Memory B cell (primary cell): ENCODE measurements around the gene POM121C.
"Not testable (repeated sequence)": the region's sequence is repeated elsewhere in the genome, so short reads cannot be mapped to it uniquely, and the experiment has no call there.

Experiments
- ATAC-seq: fragments of 150-1000 bp; cut with Tn5 transposase; 2 replicates; pipeline ENCODE4 v1.10.0; 2021; ENCODE audit warnings: low read depth, mild to moderate bottlenecking, moderate library complexity
- DNase-seq, 2 donors: peaks; one replicate each; pipeline ENCODE4 v3.0.0; 2022; ENCODE audit warnings: low spot score in 2 of 2
- H3K27ac Mint-ChIP-seq: one replicate; pipeline ENCODE4 v1.8.0; 2022; ENCODE audit warnings: mild to moderate bottlenecking, moderate library complexity, mixed read lengths
- H3K27me3 Mint-ChIP-seq: one replicate; pipeline ENCODE4 v1.8.0; 2022; ENCODE audit warnings: mixed read lengths
- H3K36me3 Mint-ChIP-seq: one replicate; pipeline ENCODE4 v1.8.0; 2022; ENCODE audit warnings: mild to moderate bottlenecking, mixed read lengths
- H3K4me1 Mint-ChIP-seq: one replicate; pipeline ENCODE4 v1.8.0; 2022; ENCODE audit warnings: mixed read lengths
- H3K4me3 Mint-ChIP-seq: one replicate; pipeline ENCODE4 v1.8.0; 2022; ENCODE audit warnings: mild to moderate bottlenecking, moderate library complexity, mixed read lengths
- H3K9me3 Mint-ChIP-seq: one replicate; pipeline ENCODE4 v1.8.0; 2022; ENCODE audit warnings: mixed read lengths

The POM121C gene

GRCh38 chr7:75416787-75417186 lies 69.3 kb downstream of the POM121C start:
- H3K27me3 Mint-ChIP-seq, H3K36me3 Mint-ChIP-seq, H3K9me3 Mint-ChIP-seq, H3K4me1 Mint-ChIP-seq, H3K4me3 Mint-ChIP-seq, DNase-seq, H3K27ac Mint-ChIP-seq, ATAC-seq: not testable (repeated sequence)

GRCh38 chr7:75415829-75416373 lies 70.2 kb downstream of the POM121C start:
- H3K36me3 Mint-ChIP-seq, DNase-seq, H3K9me3 Mint-ChIP-seq, H3K4me1 Mint-ChIP-seq, H3K27me3 Mint-ChIP-seq, ATAC-seq, H3K27ac Mint-ChIP-seq, H3K4me3 Mint-ChIP-seq: not testable (repeated sequence)

- not testable (repeated sequence) for H3K27me3 Mint-ChIP-seq, H3K9me3 Mint-ChIP-seq, DNase-seq, H3K36me3 Mint-ChIP-seq, H3K4me1 Mint-ChIP-seq, H3K27ac Mint-ChIP-seq, ATAC-seq, H3K4me3 Mint-ChIP-seq
Observed at GRCh38 chr7:75415428-75415817, 70.7 kb downstream of the POM121C start.

- H3K4me3 Mint-ChIP-seq, DNase-seq, H3K27ac Mint-ChIP-seq, H3K36me3 Mint-ChIP-seq, H3K9me3 Mint-ChIP-seq, H3K27me3 Mint-ChIP-seq, H3K4me1 Mint-ChIP-seq, ATAC-seq: not testable (repeated sequence)
Observed at GRCh38 chr7:75414708-75415427, 71.2 kb downstream of the POM121C start.

GRCh38 chr7:75414204-75414603 lies 71.9 kb downstream of the POM121C start:
- not testable (repeated sequence) for H3K9me3 Mint-ChIP-seq, H3K4me3 Mint-ChIP-seq, DNase-seq, ATAC-seq, H3K27me3 Mint-ChIP-seq, H3K4me1 Mint-ChIP-seq, H3K27ac Mint-ChIP-seq, H3K36me3 Mint-ChIP-seq

GRCh38 chr7:75410823-75411173 lies 75.3 kb downstream of the POM121C start:
- not testable (repeated sequence) for H3K27ac Mint-ChIP-seq, H3K9me3 Mint-ChIP-seq, H3K27me3 Mint-ChIP-seq, H3K36me3 Mint-ChIP-seq, DNase-seq, H3K4me1 Mint-ChIP-seq, H3K4me3 Mint-ChIP-seq
- ATAC-seq = peak; percentile 11

- not testable (repeated sequence) for H3K27ac Mint-ChIP-seq, H3K9me3 Mint-ChIP-seq, H3K27me3 Mint-ChIP-seq, DNase-seq, H3K36me3 Mint-ChIP-seq, H3K4me1 Mint-ChIP-seq
- peak overlapping the region; percentile 73 for H3K4me3 Mint-ChIP-seq
- peak; percentile 95 for ATAC-seq
Observed at GRCh38 chr7:75409880-75410822, 75.9 kb downstream of the POM121C start.

- H3K36me3 Mint-ChIP-seq, H3K4me1 Mint-ChIP-seq, H3K27me3 Mint-ChIP-seq, ATAC-seq, H3K4me3 Mint-ChIP-seq, DNase-seq, H3K9me3 Mint-ChIP-seq, H3K27ac Mint-ChIP-seq: not testable (repeated sequence)
Observed at GRCh38 chr7:75404663-75405062, 81.4 kb downstream of the POM121C start.

- ATAC-seq, H3K9me3 Mint-ChIP-seq, DNase-seq, H3K36me3 Mint-ChIP-seq, H3K27ac Mint-ChIP-seq, H3K27me3 Mint-ChIP-seq, H3K4me3 Mint-ChIP-seq, H3K4me1 Mint-ChIP-seq: not testable (repeated sequence)
Observed at GRCh38 chr7:75403455-75404443, 82.3 kb downstream of the POM121C start.

- not testable (repeated sequence) for DNase-seq, H3K27me3 Mint-ChIP-seq, H3K4me3 Mint-ChIP-seq, H3K27ac Mint-ChIP-seq, H3K4me1 Mint-ChIP-seq, H3K9me3 Mint-ChIP-seq, H3K36me3 Mint-ChIP-seq
- ATAC-seq = peak; percentile 38
Observed at GRCh38 chr7:75400575-75400974, 85.5 kb downstream of the POM121C start.

GRCh38 chr7:75398771-75399700 lies 87.1 kb downstream of the POM121C start:
- H3K4me3 Mint-ChIP-seq, H3K9me3 Mint-ChIP-seq, H3K27me3 Mint-ChIP-seq, H3K27ac Mint-ChIP-seq, H3K36me3 Mint-ChIP-seq, DNase-seq, H3K4me1 Mint-ChIP-seq: not testable (repeated sequence)
- ATAC-seq = peak; percentile 75

GRCh38 chr7:75397865-75398264 lies 88.2 kb downstream of the POM121C start:
- H3K9me3 Mint-ChIP-seq, H3K27me3 Mint-ChIP-seq, H3K36me3 Mint-ChIP-seq, H3K27ac Mint-ChIP-seq, H3K4me3 Mint-ChIP-seq, DNase-seq, H3K4me1 Mint-ChIP-seq, ATAC-seq: not testable (repeated sequence)

- H3K4me1 Mint-ChIP-seq, H3K27me3 Mint-ChIP-seq, ATAC-seq, H3K36me3 Mint-ChIP-seq, H3K9me3 Mint-ChIP-seq, DNase-seq, H3K27ac Mint-ChIP-seq, H3K4me3 Mint-ChIP-seq: not testable (repeated sequence)
Observed at GRCh38 chr7:75395329-75395728, 90.8 kb downstream of the POM121C start, which contains the start of gene TRIM73. TRIM73 (plus strand) TSS chr7:75395629; CDS start chr7:75398934, 3,305 bp downstream.
